Fibroblast of lung (primary cell): Measurements from ENCODE around the gene ALOX5.

ENCODE experiments used
- EZH2 ChIP-seq: IDR thresholded peaks from 2 replicates; pipeline ENCODE4 v1.5.1; 2012; ENCODE audit warnings: low read length, control low read depth, mild to moderate bottlenecking; ENCODE audit errors: missing control alignments
- TF ChIP-seq, protein P1 (sequence below), 2 donors: IDR thresholded peaks in 1 of 2; conservative IDR thresholded peaks in 1 of 2; 1 replicate in 1 of 2; 2 replicates in 1 of 2; pipeline ENCODE4 v1.5.1; 2011 to 2012; ENCODE audit warnings: low read length in 2 of 2, control low read depth in 1 of 2, inconsistent platforms in 1 of 2, low read depth in 1 of 2, mild to moderate bottlenecking in 1 of 2

DNA sequence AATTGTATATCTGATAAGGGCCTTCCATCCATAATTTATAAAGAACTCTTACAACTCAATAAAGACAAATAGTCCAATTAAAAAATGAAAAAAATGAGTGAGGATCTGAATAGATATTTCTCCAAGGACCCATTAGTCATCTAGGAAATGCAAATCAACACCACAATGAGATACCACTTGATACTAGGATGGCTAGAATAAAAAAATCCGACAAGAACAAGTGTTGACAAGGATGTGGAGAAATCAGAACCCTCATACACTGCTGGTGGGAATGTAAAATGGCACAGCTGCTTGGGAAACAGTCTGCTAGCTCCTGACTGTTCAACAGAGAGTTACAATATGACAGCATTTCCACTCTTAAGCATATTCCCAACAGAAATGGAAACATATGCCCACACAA, 24.6 kb downstream of the ALOX5 start:
- TF ChIP-seq, protein P1, sequence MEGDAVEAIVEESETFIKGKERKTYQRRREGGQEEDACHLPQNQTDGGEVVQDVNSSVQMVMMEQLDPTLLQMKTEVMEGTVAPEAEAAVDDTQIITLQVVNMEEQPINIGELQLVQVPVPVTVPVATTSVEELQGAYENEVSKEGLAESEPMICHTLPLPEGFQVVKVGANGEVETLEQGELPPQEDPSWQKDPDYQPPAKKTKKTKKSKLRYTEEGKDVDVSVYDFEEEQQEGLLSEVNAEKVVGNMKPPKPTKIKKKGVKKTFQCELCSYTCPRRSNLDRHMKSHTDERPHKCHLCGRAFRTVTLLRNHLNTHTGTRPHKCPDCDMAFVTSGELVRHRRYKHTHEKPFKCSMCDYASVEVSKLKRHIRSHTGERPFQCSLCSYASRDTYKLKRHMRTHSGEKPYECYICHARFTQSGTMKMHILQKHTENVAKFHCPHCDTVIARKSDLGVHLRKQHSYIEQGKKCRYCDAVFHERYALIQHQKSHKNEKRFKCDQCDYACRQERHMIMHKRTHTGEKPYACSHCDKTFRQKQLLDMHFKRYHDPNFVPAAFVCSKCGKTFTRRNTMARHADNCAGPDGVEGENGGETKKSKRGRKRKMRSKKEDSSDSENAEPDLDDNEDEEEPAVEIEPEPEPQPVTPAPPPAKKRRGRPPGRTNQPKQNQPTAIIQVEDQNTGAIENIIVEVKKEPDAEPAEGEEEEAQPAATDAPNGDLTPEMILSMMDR (conservative IDR thresholded peaks at IDR 0.05 in 1 of 2, IDR thresholded peaks at IDR 0.05 in 1 of 2; ENCODE audit: low read depth in 1 of 2, low read length in 2 of 2) = no peak
- no peak for TF ChIP-seq EZH2
